Stimulated activated CD8-positive, alpha-beta memory T cell treated with anti-CD3 and anti-CD28 coated beads, Interleukin-7, amount 100 ng/mL, for 1 hour (primary cell): ENCODE measurements around the gene DOCK4.
"Not testable (repeated sequence)": the region's sequence is repeated elsewhere in the genome, so short reads cannot be mapped to it uniquely, and the experiment has no call there.

Experiments used
- DNase-seq, 2 donors: peaks; one replicate each; pipeline ENCODE4 v3.0.0-alpha.2; 2020; ENCODE audit warnings: low read depth in 2 of 2

Gene DOCK4

DNA sequence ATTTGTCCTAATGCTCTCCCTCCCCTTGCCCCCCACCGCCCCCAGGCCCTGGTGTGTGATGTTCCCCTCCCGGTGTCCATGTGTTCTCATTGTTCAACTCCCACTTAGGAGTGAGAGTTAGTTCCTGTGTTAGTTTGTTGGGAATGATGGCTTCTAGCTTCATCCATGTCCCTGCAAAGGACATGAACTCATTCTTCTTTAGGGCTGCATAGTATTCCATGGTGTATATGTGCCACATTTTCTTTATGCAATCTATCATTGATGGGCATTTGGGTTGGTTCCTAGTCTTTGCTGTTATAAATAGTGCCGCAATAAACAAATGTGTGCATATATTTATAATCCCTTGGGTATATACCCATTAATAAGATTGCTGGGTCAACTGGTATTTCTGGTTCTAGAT lies 297.5 kb downstream of the DOCK4 start:
- DNase-seq: not testable (repeated sequence)

DNA sequence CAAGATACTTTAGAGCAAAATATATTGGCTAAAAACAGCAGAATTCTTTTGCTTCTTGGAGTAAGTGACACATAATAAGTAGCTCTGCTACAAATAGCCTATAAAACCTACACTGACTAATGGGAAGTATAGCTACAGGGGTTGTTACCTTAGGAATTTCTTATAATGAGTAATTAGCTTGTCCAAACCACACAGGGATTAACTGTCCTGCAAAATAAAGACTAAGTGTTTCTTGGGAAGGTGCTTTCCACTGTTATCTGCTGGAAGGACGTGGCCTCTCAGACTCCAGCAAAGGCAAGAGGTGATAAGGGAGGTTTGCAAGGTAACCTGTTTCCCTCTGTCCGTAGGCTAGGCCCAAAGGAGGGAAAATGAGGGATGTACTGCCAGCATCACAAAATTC lies 302.4 kb downstream of the DOCK4 start:
- DNase-seq: no peak

GRCh38 chr7:111903016-111903415 lies 303.2 kb downstream of the DOCK4 start:
- no peak for DNase-seq

- DNase-seq: no peak
Measured at GRCh38 chr7:111900283-111900682, 305.9 kb downstream of the DOCK4 start.

GRCh38 chr7:111895049-111895448 lies 311.1 kb downstream of the DOCK4 start:
- DNase-seq: no peak

- DNase-seq: no peak
Measured at GRCh38 chr7:111894518-111894917, 311.7 kb downstream of the DOCK4 start.

DNA sequence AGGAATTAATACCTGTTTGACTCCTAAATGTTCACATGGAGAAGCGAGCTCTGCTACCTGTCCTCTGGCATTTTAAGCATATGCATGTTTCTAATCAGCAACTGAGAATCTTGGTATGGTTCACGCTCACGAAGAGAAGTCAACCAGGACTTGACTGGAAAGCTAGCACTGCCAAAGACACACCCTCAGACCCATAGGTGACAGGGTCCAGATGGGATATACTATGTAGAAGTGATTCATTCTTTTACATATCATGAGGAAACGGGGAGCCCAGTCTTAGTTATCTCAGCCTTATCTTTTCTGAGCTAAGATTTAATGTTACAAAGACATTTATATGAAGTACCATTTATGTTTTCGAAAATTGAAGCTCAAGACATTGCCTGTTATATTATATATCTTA lies 313.0 kb downstream of the DOCK4 start:
- DNase-seq: no peak

GRCh38 chr7:111892588-111892987 lies 313.6 kb downstream of the DOCK4 start:
- no peak for DNase-seq

DNA sequence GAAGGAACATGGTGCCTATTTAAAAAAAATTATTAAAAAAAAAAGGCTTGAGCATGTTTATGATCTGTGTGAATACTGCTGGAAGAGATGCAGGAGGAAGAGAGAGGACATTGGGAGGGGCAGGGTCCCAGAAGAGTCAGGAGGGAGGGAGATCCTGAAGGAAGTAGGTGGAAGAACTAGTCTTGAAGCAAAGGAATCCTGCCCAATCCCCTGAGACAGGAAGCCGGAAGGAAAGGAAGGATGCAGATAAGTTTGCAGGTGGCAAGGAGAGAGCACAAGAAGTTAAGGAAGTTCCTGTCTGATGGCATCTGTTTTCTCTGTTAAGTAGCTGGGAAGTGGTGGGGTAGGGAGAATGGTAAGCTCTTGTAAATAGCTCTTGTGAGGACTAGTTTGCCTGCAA lies 318.5 kb downstream of the DOCK4 start:
- no peak for DNase-seq

GRCh38 chr7:111886233-111886632 lies 320.0 kb downstream of the DOCK4 start:
- no peak for DNase-seq

GRCh38 chr7:111883241-111883640 lies 323.0 kb downstream of the DOCK4 start:
- DNase-seq: no peak

DNA sequence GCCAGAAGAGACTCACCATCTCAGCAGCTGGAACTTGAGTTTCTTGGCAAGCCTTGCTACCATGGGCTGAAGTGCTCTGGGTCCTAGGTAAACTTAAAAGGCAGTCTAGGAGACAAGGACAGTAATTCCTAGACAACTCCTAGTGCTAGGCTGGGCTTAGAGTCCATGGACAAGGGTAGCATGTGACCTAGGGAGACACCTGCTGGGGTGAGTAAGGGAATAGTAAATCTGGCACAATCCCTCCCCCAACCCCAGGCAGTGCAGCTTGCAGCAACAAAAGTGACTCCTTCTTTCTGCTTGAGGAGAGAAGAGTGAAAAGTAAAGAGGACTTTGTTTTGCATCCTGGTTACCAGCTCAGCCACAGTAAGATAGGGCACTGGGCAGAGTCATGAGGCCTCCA lies 327.4 kb downstream of the DOCK4 start:
- DNase-seq: no peak

DNA sequence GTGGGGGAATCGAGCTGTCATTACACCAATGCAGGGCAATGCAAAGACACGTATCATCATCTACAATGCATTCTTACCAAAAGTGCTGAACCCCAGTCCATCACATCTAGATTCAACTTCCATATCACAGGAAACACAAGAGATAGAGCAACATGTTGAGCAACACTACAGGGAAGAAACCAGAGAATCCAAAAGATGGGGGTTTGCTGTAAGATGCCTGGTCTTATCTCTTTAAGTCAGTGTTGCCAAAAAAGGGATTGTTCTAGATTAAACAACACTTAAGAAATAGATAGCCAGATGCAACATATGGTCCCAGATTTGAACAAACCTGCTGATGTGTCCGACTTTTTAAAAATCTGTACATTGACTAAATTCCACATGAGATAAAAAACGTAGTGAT lies 328.3 kb downstream of the DOCK4 start:
- DNase-seq: no peak

DNA sequence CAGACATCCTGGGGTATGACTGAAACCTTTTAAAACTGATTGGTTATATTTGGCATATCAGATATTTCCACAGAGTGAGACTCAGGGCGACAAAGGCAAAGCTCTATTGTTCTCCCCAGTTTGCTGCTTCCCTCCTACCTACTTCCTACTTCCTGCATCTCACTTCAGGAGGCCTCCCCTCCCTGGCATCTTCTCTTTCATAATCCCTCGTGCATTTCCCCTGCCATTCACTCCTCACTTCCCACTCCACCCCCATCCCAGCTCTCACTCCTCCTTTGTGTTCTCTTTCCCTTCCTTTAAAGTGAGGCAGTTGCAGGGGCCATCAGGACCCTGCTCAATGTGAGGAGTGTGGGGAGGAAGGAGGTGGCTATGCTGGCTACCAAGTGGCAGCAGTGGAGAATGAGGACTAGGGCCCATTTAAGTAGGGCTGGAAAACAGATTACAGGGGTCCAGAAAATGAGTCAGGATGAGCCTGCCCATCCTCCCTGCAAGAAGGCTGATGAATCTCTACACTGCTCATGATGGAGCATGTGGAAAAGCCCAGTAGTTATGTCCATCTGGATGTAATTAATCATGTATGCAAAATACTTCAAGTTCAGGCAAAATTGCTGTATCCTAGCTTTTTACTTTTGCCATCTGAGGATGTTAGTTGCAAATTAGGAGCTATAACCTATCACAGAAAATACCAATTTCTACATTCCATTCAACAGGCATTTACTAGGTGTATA lies 332.1 kb downstream of the DOCK4 start:
- no peak for DNase-seq

DNA sequence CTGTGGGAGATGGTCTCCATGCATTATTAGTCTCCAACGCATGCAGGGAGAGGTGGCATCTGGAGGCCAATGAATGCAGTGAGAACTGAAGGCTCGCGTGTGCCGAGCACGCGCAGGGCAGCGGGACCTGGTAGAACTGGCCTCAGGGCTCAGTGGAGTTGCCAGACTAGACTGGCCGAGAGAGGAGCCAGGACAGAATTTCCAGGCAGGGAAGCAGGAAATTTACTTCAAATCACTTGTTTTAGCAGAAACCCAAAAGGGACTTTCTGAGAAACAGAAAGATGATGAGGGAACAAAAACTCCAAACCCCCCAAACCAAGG lies 332.9 kb downstream of the DOCK4 start:
- no peak for DNase-seq

- no peak for DNase-seq
Measured at GRCh38 chr7:111872450-111873325, 333.5 kb downstream of the DOCK4 start.

- no peak for DNase-seq
Measured at GRCh38 chr7:111871283-111871682, 334.9 kb downstream of the DOCK4 start.

- DNase-seq: no peak
Measured at GRCh38 chr7:111869280-111869679, 336.9 kb downstream of the DOCK4 start.

DNA sequence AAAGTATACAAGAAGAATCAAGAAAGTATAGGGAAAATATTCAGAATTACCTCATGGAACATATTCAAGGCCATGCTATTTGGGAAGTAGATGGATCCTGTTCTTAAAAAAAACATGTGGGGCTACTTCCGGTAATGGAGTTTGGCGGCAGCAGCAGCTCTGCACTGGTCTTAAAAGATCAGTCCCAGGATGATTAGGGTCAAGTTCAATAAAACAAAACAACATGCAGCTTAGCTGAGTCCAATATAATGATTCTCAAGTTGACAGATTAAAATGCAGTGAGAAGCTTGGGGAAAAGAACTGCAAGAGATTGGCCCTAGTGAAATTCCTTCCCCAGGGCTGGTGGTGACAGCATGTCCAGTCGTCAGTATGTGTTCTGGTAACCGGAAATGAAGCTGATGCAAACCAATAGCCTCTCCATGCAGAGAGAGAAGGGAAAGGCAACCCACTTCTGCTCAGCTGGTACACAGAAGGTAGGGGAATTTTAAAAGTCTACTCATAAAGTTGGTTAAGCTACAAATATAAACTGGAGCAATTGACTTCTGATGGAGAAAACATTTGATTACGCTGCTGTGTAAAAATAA lies 338.8 kb downstream of the DOCK4 start:
- DNase-seq: no peak

- DNase-seq: no peak
Measured at GRCh38 chr7:111866787-111867186, 339.4 kb downstream of the DOCK4 start.

DNA sequence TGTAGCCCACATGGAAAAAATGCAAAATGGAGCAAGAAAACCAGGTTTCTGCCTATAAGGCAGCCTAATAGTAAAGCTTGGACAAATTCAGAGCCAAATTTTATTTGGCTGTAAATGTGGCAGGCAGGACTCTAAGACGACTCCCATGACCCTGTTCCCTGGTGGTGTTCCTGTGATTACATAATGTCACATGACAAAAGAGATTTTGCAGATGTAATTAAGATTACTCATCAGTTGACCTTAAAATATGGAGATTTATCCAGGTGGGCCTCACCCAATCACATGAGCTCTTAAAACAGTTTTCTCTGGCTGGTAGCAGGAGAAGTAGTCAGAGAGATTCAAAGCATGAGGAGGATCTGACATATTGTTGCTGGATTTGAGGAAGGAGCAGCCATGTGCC lies 340.8 kb downstream of the DOCK4 start:
- no peak for DNase-seq

DNA sequence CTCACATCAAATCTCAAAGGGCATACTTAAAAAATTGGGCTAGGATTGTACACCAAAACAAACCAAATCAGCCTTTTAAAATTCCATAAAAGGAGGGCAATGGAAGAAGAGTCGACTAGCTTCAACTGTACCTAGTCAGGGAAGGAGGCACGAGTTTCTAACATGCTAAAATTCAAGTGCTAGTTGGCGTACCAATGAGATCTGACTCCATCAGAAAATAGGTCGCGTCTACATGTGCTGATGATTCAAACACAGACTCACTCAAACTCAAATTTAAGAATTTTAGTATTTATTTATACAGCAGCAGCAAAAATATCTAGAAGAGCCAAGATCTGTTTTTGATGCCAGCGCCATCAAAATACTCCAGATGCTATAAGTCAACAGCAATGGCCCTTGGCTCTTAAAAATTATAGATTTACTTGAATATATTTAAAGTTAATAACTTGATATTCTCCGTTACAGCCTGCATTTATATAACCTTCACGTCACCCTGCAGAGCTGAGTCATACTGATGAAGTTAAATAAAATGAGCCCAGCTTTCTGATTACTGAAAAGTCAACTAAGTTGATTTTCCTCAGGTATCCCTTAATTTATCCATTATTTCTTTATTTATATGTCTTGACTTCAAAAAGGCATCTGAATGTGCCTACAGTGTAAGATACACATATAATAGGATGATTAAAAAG lies 341.8 kb downstream of the DOCK4 start:
- DNase-seq: no peak
